HCT116 (cell line): ENCODE data around the gene DEFB115. TPM values are rescaled to one million over a fixed set of nuclear protein-coding genes. Genes with fewer than 3 reads are reported as not detected.

Experiments used
- ATAC-seq: fragments of 200-7000 bp; cut with Tn5 transposase; 2 replicates; pipeline ENCODE4 v1.9.1; 2020; ENCODE audit warnings: mild to moderate bottlenecking, moderate library complexity
- Bru-seq: library from RNA; stranded (reverse); fragments of 400-500 nt; gene quantifications from one replicate; lab custom pipeline; 2021; lab: Mats Ljungman, UMichigan
- BruChase-seq, 2 experiments: library from RNA; stranded (reverse); fragments of 400-500 nt; gene quantifications; one replicate each; lab custom pipeline; 2021; lab: Mats Ljungman, UMichigan
- BruUV-seq: library from RNA; stranded (reverse); fragments of 400-500 nt; replicated peaks from 2 replicates; lab custom pipeline; 2021; lab: Mats Ljungman, UMichigan
- CTCF ChIA-PET: fragments of 300-600 bp; sonication (Branson Sonifier 250); formaldehyde crosslinking; loops from one replicate; lab custom pipeline; 2021; ENCODE audit warnings: antibody characterized with exemption; lab: Charles Lee
- POLR2A ChIA-PET: fragments of 300-600, 350-600 bp; sonication (Branson Sonifier 250); formaldehyde crosslinking; loops from one replicate; lab custom pipeline; 2021; ENCODE audit warnings: antibody characterized with exemption; lab: Charles Lee
- RAD21 ChIA-PET, 2 experiments: fragments of 300-600 bp; sonication (Branson Sonifier 250); formaldehyde crosslinking; loops; one replicate each; lab custom pipeline; 2023; ENCODE audit warnings: low total read pairs in 2 of 2; ENCODE audit not compliant: uncharacterized antibody in 2 of 2, unreplicated experiment in 2 of 2, low non-redundant PET in 1 of 2; lab: Charles Lee
- DNase-seq: peaks from one replicate; pipeline ENCODE4 v3.0.0-alpha.2; 2010; ENCODE audit warnings: low read depth, low spot score
- H2AFZ ChIP-seq: fragments of 200-600 bp; shearing (Covaris generic), sonication (generic); 2 replicates; pipeline ENCODE4 v1.6.1; 2017; ENCODE audit warnings: low read depth, mixed run types, mixed read lengths, antibody characterized with exemption, low read length; ENCODE audit not compliant: poor library complexity, severe bottlenecking
- H3K27ac ChIP-seq: 2 replicates; pipeline ENCODE4 v1.5.1; 2012; ENCODE audit warnings: low read depth, low read length
- H3K27me3 ChIP-seq: fragments of 200-600 bp; sonication (generic); 2 replicates; pipeline ENCODE4 v1.6.1; 2016; ENCODE audit warnings: mixed run types, low read length, mixed read lengths; ENCODE audit not compliant: insufficient read depth
- H3K36me3 ChIP-seq, 2 experiments: fragments of 200-500 bp in 1 of 2; fragments of 200-600 bp in 1 of 2; sonication (Bioruptor generic) in 1 of 2; sonication (generic) in 1 of 2; 2 replicates each; pipeline versions ENCODE4 v1.5.1 to v1.6.1; 2014 to 2016; ENCODE audit warnings: low read length in 2 of 2, inconsistent platforms in 1 of 2, mixed read lengths in 1 of 2, mixed run types in 1 of 2; ENCODE audit not compliant: insufficient read depth in 2 of 2, control insufficient read depth in 1 of 2
- H3K4me1 ChIP-seq, 2 experiments: fragments of 200-600 bp in 1 of 2; sonication (generic) in 1 of 2; 2 replicates each; pipeline versions ENCODE4 v1.5.1 to v1.6.1; 2012 to 2017; ENCODE audit warnings: low read length in 2 of 2, inconsistent platforms in 1 of 2, mild to moderate bottlenecking in 1 of 2, mixed read lengths in 1 of 2, mixed run types in 1 of 2, moderate library complexity in 1 of 2; ENCODE audit not compliant: insufficient read depth in 2 of 2, control insufficient read depth in 1 of 2
- H3K4me2 ChIP-seq: fragments of 200-600 bp; sonication (generic); 2 replicates; pipeline ENCODE4 v1.6.1; 2017; ENCODE audit warnings: mixed run types, low read length, mixed read lengths
- H3K4me3 ChIP-seq, 2 experiments: fragments of 200-600 bp in 1 of 2; sonication (generic) in 1 of 2; replicated peaks in 1 of 2; 2 replicates each; pipeline ENCODE4 v1.5.1; 2011 to 2016; ENCODE audit warnings: low read length in 2 of 2, control low read depth in 1 of 2, low read depth in 1 of 2, mild to moderate bottlenecking in 1 of 2, mixed read lengths in 1 of 2, mixed run types in 1 of 2
- H3K79me2 ChIP-seq: fragments of 200-600 bp; sonication (generic); 2 replicates; pipeline ENCODE4 v1.6.1; 2017; ENCODE audit warnings: mild to moderate bottlenecking, mixed run types, low read length, moderate library complexity, mixed read lengths; ENCODE audit not compliant: insufficient read depth
- H3K9ac ChIP-seq: fragments of 200-600 bp; sonication (generic); 2 replicates; pipeline ENCODE4 v1.6.1; 2016; ENCODE audit warnings: low read length, mixed read lengths
- H3K9me2 ChIP-seq: fragments of 200-600 bp; sonication (generic), shearing (Covaris generic); 2 replicates; pipeline ENCODE4 v1.6.1; 2017; ENCODE audit warnings: mixed run types, mild to moderate bottlenecking, moderate library complexity; ENCODE audit not compliant: insufficient read depth
- H3K9me3 ChIP-seq, 2 experiments: fragments of 200-500 bp in 1 of 2; fragments of 200-600 bp in 1 of 2; sonication (Bioruptor generic) in 1 of 2; sonication (generic) in 1 of 2; 2 replicates each; pipeline ENCODE4 v1.6.1; 2014 to 2017; ENCODE audit warnings: low read length in 2 of 2, mixed read lengths in 2 of 2, inconsistent platforms in 1 of 2, low read depth in 1 of 2, mild to moderate bottlenecking in 1 of 2, mixed run types in 1 of 2, moderate library complexity in 1 of 2; ENCODE audit not compliant: control insufficient read depth in 1 of 2, insufficient read depth in 1 of 2
- H4K20me1 ChIP-seq: fragments of 200-600 bp; sonication (generic), shearing (Covaris generic); 2 replicates; pipeline ENCODE4 v1.6.1; 2017; ENCODE audit warnings: mixed run types, mild to moderate bottlenecking, moderate library complexity; ENCODE audit not compliant: insufficient read depth
- ATF3 ChIP-seq: IDR thresholded peaks from 2 replicates; pipeline ENCODE4 v1.6.1; 2012
- CBX3 ChIP-seq: IDR thresholded peaks from 2 replicates; pipeline ENCODE4 v1.6.1; 2012; ENCODE audit warnings: low read depth
- CEBPB ChIP-seq: IDR thresholded peaks from 2 replicates; pipeline ENCODE4 v1.6.1; 2012; ENCODE audit warnings: low read depth
- EGR1 ChIP-seq: IDR thresholded peaks from 2 replicates; pipeline ENCODE4 v1.6.1; 2012; ENCODE audit warnings: low read depth
- ELF1 ChIP-seq: IDR thresholded peaks from 2 replicates; pipeline ENCODE4 v1.6.1; 2012; ENCODE audit warnings: low read depth, borderline replicate concordance
- EZH2 ChIP-seq: fragments of 200-600 bp; sonication (generic); IDR thresholded peaks from 2 replicates; pipeline ENCODE4 v1.6.1; 2017; ENCODE audit warnings: antibody characterized with exemption, mixed run types
- EZH2phosphoT487 ChIP-seq: fragments of 200-600 bp; IDR thresholded peaks from 2 replicates; pipeline ENCODE4 v1.6.1; 2018; ENCODE audit warnings: antibody characterized with exemption, borderline replicate concordance
- JUND ChIP-seq: IDR thresholded peaks from 2 replicates; pipeline ENCODE4 v1.6.1; 2012
- POLR2A ChIP-seq: IDR thresholded peaks from 2 replicates; pipeline ENCODE4 v1.7.0; 2011; ENCODE audit warnings: borderline replicate concordance; ENCODE audit not compliant: insufficient read depth, insufficient read length; ENCODE audit errors: extremely low read depth
- POLR2AphosphoS5 ChIP-seq: IDR thresholded peaks from 2 replicates; pipeline ENCODE4 v1.6.1; 2011; ENCODE audit warnings: mild to moderate bottlenecking, low read depth, low read length, moderate library complexity
- SIN3A ChIP-seq: IDR thresholded peaks from 2 replicates; pipeline ENCODE4 v1.6.1; 2012; ENCODE audit warnings: low read depth
- TCF7L2 ChIP-seq: IDR thresholded peaks from 2 replicates; pipeline ENCODE4 v1.7.0; 2011; ENCODE audit warnings: borderline replicate concordance, inconsistent platforms; ENCODE audit not compliant: insufficient read depth, insufficient read length; ENCODE audit errors: extremely low read depth
- YY1 ChIP-seq: IDR thresholded peaks from 2 replicates; pipeline ENCODE4 v1.6.1; 2011; ENCODE audit warnings: low read length, low read depth, moderate library complexity, mild to moderate bottlenecking; ENCODE audit not compliant: insufficient replicate concordance; ENCODE audit errors: extremely low read depth
- ZFX ChIP-seq: fragments of 450-650 bp; IDR thresholded peaks from 2 replicates; pipeline ENCODE4 v1.6.1; 2017
- ZNF274 ChIP-seq: fragments of 200-500 bp; sonication (Bioruptor generic); IDR thresholded peaks from 2 replicates; pipeline ENCODE4 v1.6.1; 2014; ENCODE audit warnings: mild to moderate bottlenecking, low read depth, low read length, inconsistent platforms
- intact Hi-C: fragments of 100-400 bp; cut with micrococcal nuclease; formaldehyde crosslinking; loops from 2 replicates; pipeline ENCODE4 v1.10.0; 2022
- long read RNA-seq: library from polyadenylated mRNA; unstranded; transcript quantifications from one replicate; pipeline ENCODE4 v2.0.0, GENCODE V29; 2021; ENCODE audit not compliant: unreplicated experiment
- polyA plus RNA-seq: library from polyadenylated mRNA; unstranded; fragments of >200 nt; gene quantifications from 2 replicates; pipeline ENCODE4 v1.2.1, GENCODE V29; 2012; ENCODE audit warnings: missing spikeins
- total RNA-seq: library from RNA; stranded (reverse); gene quantifications from one replicate; pipeline ENCODE4 v1.2.1, GENCODE V29; 2021; ENCODE audit not compliant: unreplicated experiment
- TF ChIP-seq, protein P1 (sequence below), 3 experiments: fragments of 200-600 bp in 1 of 3; sonication (generic) in 1 of 3; IDR thresholded peaks in 2 of 3; conservative IDR thresholded peaks in 1 of 3; 2 replicates each; pipeline ENCODE4 v1.5.1; 2012 to 2017; ENCODE audit warnings: low read depth in 2 of 3, low read length in 2 of 3, antibody characterized with exemption in 1 of 3, borderline replicate concordance in 1 of 3, control low read depth in 1 of 3, mild to moderate bottlenecking in 1 of 3, mixed read lengths in 1 of 3, mixed run types in 1 of 3, moderate library complexity in 1 of 3; ENCODE audit not compliant: insufficient read depth in 1 of 3

Gene DEFB115, protein sequence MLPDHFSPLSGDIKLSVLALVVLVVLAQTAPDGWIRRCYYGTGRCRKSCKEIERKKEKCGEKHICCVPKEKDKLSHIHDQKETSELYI
- total RNA-seq (not detected), Bru-seq, nascent RNA (not detected), BruChase-seq, experiment 1, labeled RNA remaining after a 6-hour chase (not detected), BruChase-seq, experiment 2, labeled RNA remaining after a 2-hour chase (not detected)
- not detected in 2 replicates for polyA plus RNA-seq
- long read RNA-seq, result 0 reads

GRCh38 chr20:31257364-31257763 is at the start of gene DEFB115:
DEFB115 (plus strand) TSS chr20:31257664; CDS start chr20:31257664, 0 bp downstream.
- H3K4me1 ChIP-seq, result no peaks in the 10 kb centered on the region
- no peak within 1 kb of the TSS for H3K27ac ChIP-seq
- no peaks in the 10 kb centered on the region for H4K20me1 ChIP-seq
- no peak within 1 kb of the TSS for H3K9ac ChIP-seq
- RAD21 ChIA-PET, result no interaction called here
- no peak within 1 kb of the TSS for H2AFZ ChIP-seq
- intact Hi-C loops, result no loop called here
- no peak within 1 kb of the TSS for H3K4me3 ChIP-seq
- no peak for ATAC-seq
- no peaks in the 10 kb centered on the region for H3K79me2 ChIP-seq
- POLR2A ChIA-PET, result no interaction called here
- no peaks in the 10 kb centered on the region for H3K9me3 ChIP-seq
- TF ChIP-seq POLR2AphosphoS5 (no peak), ZNF274 (no peak), POLR2A (no peak), ZFX (no peak), EZH2phosphoT487 (no peak), CEBPB (no peak), SIN3A (no peak), ELF1 (no peak), JUND (no peak), CBX3 (no peak), ATF3 (no peak), TCF7L2 (no peak), YY1 (no peak), EZH2 (no peak), EGR1 (no peak)
- TF ChIP-seq, protein P1, sequence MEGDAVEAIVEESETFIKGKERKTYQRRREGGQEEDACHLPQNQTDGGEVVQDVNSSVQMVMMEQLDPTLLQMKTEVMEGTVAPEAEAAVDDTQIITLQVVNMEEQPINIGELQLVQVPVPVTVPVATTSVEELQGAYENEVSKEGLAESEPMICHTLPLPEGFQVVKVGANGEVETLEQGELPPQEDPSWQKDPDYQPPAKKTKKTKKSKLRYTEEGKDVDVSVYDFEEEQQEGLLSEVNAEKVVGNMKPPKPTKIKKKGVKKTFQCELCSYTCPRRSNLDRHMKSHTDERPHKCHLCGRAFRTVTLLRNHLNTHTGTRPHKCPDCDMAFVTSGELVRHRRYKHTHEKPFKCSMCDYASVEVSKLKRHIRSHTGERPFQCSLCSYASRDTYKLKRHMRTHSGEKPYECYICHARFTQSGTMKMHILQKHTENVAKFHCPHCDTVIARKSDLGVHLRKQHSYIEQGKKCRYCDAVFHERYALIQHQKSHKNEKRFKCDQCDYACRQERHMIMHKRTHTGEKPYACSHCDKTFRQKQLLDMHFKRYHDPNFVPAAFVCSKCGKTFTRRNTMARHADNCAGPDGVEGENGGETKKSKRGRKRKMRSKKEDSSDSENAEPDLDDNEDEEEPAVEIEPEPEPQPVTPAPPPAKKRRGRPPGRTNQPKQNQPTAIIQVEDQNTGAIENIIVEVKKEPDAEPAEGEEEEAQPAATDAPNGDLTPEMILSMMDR (IDR thresholded peaks at IDR 0.05 in 2 of 3, conservative IDR thresholded peaks at IDR 0.05 in 1 of 3; ENCODE audit: borderline replicate concordance in 1 of 3, insufficient read depth in 1 of 3, low read depth in 2 of 3, low read length in 2 of 3), result no peak
- TF ChIP-seq, all 23 proteins: peak for 0
- DNase-seq, result no peak
- no TSS peak for BruUV-seq
- H3K4me2 ChIP-seq, result no peak within 1 kb of the TSS
- no peaks in the 10 kb centered on the region for H3K27me3 ChIP-seq
- no peaks in the 10 kb centered on the region for H3K9me2 ChIP-seq
- H3K36me3 ChIP-seq, result no peaks in the 10 kb centered on the region
- CTCF ChIA-PET, result no interaction called here
